ENCODE results near the gene SLC19A3.
"Not testable (repeated sequence)": the region's sequence is repeated elsewhere in the genome, so short reads cannot be mapped to it uniquely, and the experiment has no call there.

Gene SLC19A3

GRCh38 chr2:227724394-227725039, 6.7 kb upstream of the SLC19A3 start, which contains the start of gene SCYGR6:
Gene SCYGR6, minus strand, starts transcription at chr2:227724757. Its CDS starts 0 bp downstream, at chr2:227724757.
- H3K27ac ChIP-seq (ENCODE audit: low read length) = no peak within 1 kb of the TSS

GRCh38 chr2:227722821-227723220, 5.0 kb upstream of the SLC19A3 start:
- not testable (repeated sequence) for H3K27ac ChIP-seq (ENCODE audit: low read length); H3K36me3 ChIP-seq (ENCODE audit: insufficient read depth, low read depth, low read length); H3K4me3 ChIP-seq (ENCODE audit: low read length); H3K9ac ChIP-seq (ENCODE audit: low read depth, low read length); H3K4me1 ChIP-seq (ENCODE audit: insufficient read depth, low read length); H3K27me3 ChIP-seq (ENCODE audit: insufficient read depth, low read length); H3K9me3 ChIP-seq (ENCODE audit: insufficient read depth, low read depth, low read length)

More at GRCh38 chr2:227724394-227725039, 6.7 kb upstream of the SLC19A3 start, which contains the start of gene SCYGR6:
- Histone ChIP-seq H3K36me3 (ENCODE audit: insufficient read depth, low read depth, low read length) (no peaks in the 10 kb centered on the region), H3K4me3 (ENCODE audit: low read length) (no peak within 1 kb of the TSS), H3K9me3 (ENCODE audit: insufficient read depth, low read depth, low read length) (no peaks in the 10 kb centered on the region), H3K4me1 (ENCODE audit: insufficient read depth, low read length) (no peaks in the 10 kb centered on the region), H3K9ac (ENCODE audit: low read depth, low read length) (no peak within 1 kb of the TSS), H3K27me3 (ENCODE audit: insufficient read depth, low read length) (no peaks in the 10 kb centered on the region)

- no peaks in the 10 kb centered on the region for H3K9me3 ChIP-seq (ENCODE audit: insufficient read depth, low read depth, low read length)
- peaks cover 16% of the 10 kb centered on the region for H3K27me3 ChIP-seq (ENCODE audit: insufficient read depth, low read length)
- no peak overlapping the region for H3K27ac ChIP-seq (ENCODE audit: low read length)
- H3K4me3 ChIP-seq (ENCODE audit: low read length) = no peak overlapping the region
- no peaks in the 10 kb centered on the region for H3K36me3 ChIP-seq (ENCODE audit: insufficient read depth, low read depth, low read length)
- no peak overlapping the region for H3K9ac ChIP-seq (ENCODE audit: low read depth, low read length)
- peaks cover 16% of the 10 kb centered on the region; the same call in 1 of the 2 replicates for H3K4me1 ChIP-seq (ENCODE audit: insufficient read depth, low read length)
Observed at GRCh38 chr2:227720680-227721079, 2.9 kb upstream of the SLC19A3 start.

GRCh38 chr2:227719641-227720040, 1.8 kb upstream of the SLC19A3 start:
- Histone ChIP-seq H3K4me3 (ENCODE audit: low read length) (no peak overlapping the region), H3K4me1 (ENCODE audit: insufficient read depth, low read length) (peaks cover 16% of the 10 kb centered on the region; the same call in 1 of the 2 replicates), H3K36me3 (ENCODE audit: insufficient read depth, low read depth, low read length) (no peaks in the 10 kb centered on the region), H3K27me3 (ENCODE audit: insufficient read depth, low read length) (peaks cover 16% of the 10 kb centered on the region), H3K9ac (ENCODE audit: low read depth, low read length) (no peak overlapping the region), H3K27ac (ENCODE audit: low read length) (no peak overlapping the region), H3K9me3 (ENCODE audit: insufficient read depth, low read depth, low read length) (no peaks in the 10 kb centered on the region)

GRCh38 chr2:227716501-227716900, 1.3 kb downstream of the SLC19A3 start:
- H3K9me3 ChIP-seq (ENCODE audit: insufficient read depth, low read depth, low read length) = no peaks in the 10 kb centered on the region
- no peak overlapping the region for H3K27ac ChIP-seq (ENCODE audit: low read length)
- H3K4me1 ChIP-seq (ENCODE audit: insufficient read depth, low read length) = peaks cover 16% of the 10 kb centered on the region; the same call in 1 of the 2 replicates
- H3K9ac ChIP-seq (ENCODE audit: low read depth, low read length) = no peak overlapping the region
- peaks cover 16% of the 10 kb centered on the region for H3K27me3 ChIP-seq (ENCODE audit: insufficient read depth, low read length)
- no peak overlapping the region for H3K4me3 ChIP-seq (ENCODE audit: low read length)
- H3K36me3 ChIP-seq (ENCODE audit: insufficient read depth, low read depth, low read length) = no peaks in the 10 kb centered on the region

GRCh38 chr2:227713291-227713690, 4.5 kb downstream of the SLC19A3 start:
- Histone ChIP-seq H3K9ac (ENCODE audit: low read depth, low read length) (no peak overlapping the region), H3K4me3 (ENCODE audit: low read length) (no peak overlapping the region), H3K27me3 (ENCODE audit: insufficient read depth, low read length) (peaks cover 16% of the 10 kb centered on the region), H3K9me3 (ENCODE audit: insufficient read depth, low read depth, low read length) (no peaks in the 10 kb centered on the region), H3K36me3 (ENCODE audit: insufficient read depth, low read depth, low read length) (no peaks in the 10 kb centered on the region), H3K27ac (ENCODE audit: low read length) (no peak overlapping the region), H3K4me1 (ENCODE audit: insufficient read depth, low read length) (peaks cover 15% of the 10 kb centered on the region; the same call in 1 of the 2 replicates)

GRCh38 chr2:227710986-227711385, 6.8 kb downstream of the SLC19A3 start:
- no peak overlapping the region for H3K27ac ChIP-seq (ENCODE audit: low read length)
- H3K4me1 ChIP-seq (ENCODE audit: insufficient read depth, low read length) = peaks cover 1% of the 10 kb centered on the region; the same call in 1 of the 2 replicates
- H3K4me3 ChIP-seq (ENCODE audit: low read length) = no peak overlapping the region
- H3K36me3 ChIP-seq (ENCODE audit: insufficient read depth, low read depth, low read length) = no peaks in the 10 kb centered on the region
- no peaks in the 10 kb centered on the region for H3K27me3 ChIP-seq (ENCODE audit: insufficient read depth, low read length)
- no peak overlapping the region for H3K9ac ChIP-seq (ENCODE audit: low read depth, low read length)
- H3K9me3 ChIP-seq (ENCODE audit: insufficient read depth, low read depth, low read length) = no peaks in the 10 kb centered on the region

GRCh38 chr2:227707390-227707789, 10.4 kb downstream of the SLC19A3 start:
- H3K4me1 ChIP-seq (ENCODE audit: insufficient read depth, low read length) = peaks cover 4% of the 10 kb centered on the region; the same call in 1 of the 2 replicates
- H3K9me3 ChIP-seq (ENCODE audit: insufficient read depth, low read depth, low read length) = no peaks in the 10 kb centered on the region
- H3K9ac ChIP-seq (ENCODE audit: low read depth, low read length) = no peak overlapping the region
- H3K36me3 ChIP-seq (ENCODE audit: insufficient read depth, low read depth, low read length) = no peaks in the 10 kb centered on the region
- H3K27ac ChIP-seq (ENCODE audit: low read length) = no peak overlapping the region
- no peaks in the 10 kb centered on the region for H3K27me3 ChIP-seq (ENCODE audit: insufficient read depth, low read length)
- H3K4me3 ChIP-seq (ENCODE audit: low read length) = no peak overlapping the region

GRCh38 chr2:227706859-227707258, 11.0 kb downstream of the SLC19A3 start:
- Histone ChIP-seq H3K9me3 (ENCODE audit: insufficient read depth, low read depth, low read length) (peaks cover 4% of the 10 kb centered on the region; the same call in 1 of the 2 replicates), H3K36me3 (ENCODE audit: insufficient read depth, low read depth, low read length) (no peaks in the 10 kb centered on the region), H3K27ac (ENCODE audit: low read length) (no peak overlapping the region), H3K27me3 (ENCODE audit: insufficient read depth, low read length) (no peaks in the 10 kb centered on the region), H3K9ac (ENCODE audit: low read depth, low read length) (no peak overlapping the region), H3K4me1 (ENCODE audit: insufficient read depth, low read length) (peaks cover 4% of the 10 kb centered on the region; the same call in 1 of the 2 replicates), H3K4me3 (ENCODE audit: low read length) (no peak overlapping the region)

GRCh38 chr2:227703961-227704360, 13.9 kb downstream of the SLC19A3 start:
- Histone ChIP-seq H3K27ac (ENCODE audit: low read length) (no peak overlapping the region), H3K27me3 (ENCODE audit: insufficient read depth, low read length) (no peaks in the 10 kb centered on the region), H3K9me3 (ENCODE audit: insufficient read depth, low read depth, low read length) (peaks cover 5% of the 10 kb centered on the region; the same call in 1 of the 2 replicates), H3K4me1 (ENCODE audit: insufficient read depth, low read length) (peaks cover 4% of the 10 kb centered on the region; the same call in 1 of the 2 replicates), H3K9ac (ENCODE audit: low read depth, low read length) (no peak overlapping the region), H3K4me3 (ENCODE audit: low read length) (no peak overlapping the region), H3K36me3 (ENCODE audit: insufficient read depth, low read depth, low read length) (no peaks in the 10 kb centered on the region)

GRCh38 chr2:227703280-227703732, 14.5 kb downstream of the SLC19A3 start:
- H3K9me3 ChIP-seq (ENCODE audit: insufficient read depth, low read depth, low read length) = peaks cover 5% of the 10 kb centered on the region; the same call in 1 of the 2 replicates
- no peaks in the 10 kb centered on the region for H3K27me3 ChIP-seq (ENCODE audit: insufficient read depth, low read length)
- H3K36me3 ChIP-seq (ENCODE audit: insufficient read depth, low read depth, low read length) = no peaks in the 10 kb centered on the region
- no peak overlapping the region for H3K27ac ChIP-seq (ENCODE audit: low read length)
- H3K9ac ChIP-seq (ENCODE audit: low read depth, low read length) = no peak overlapping the region
- H3K4me1 ChIP-seq (ENCODE audit: insufficient read depth, low read length) = peaks cover 4% of the 10 kb centered on the region; the same call in 1 of the 2 replicates
- no peak overlapping the region for H3K4me3 ChIP-seq (ENCODE audit: low read length)

- Histone ChIP-seq H3K27me3 (ENCODE audit: insufficient read depth, low read length) (no peaks in the 10 kb centered on the region), H3K4me1 (ENCODE audit: insufficient read depth, low read length) (peaks cover 4% of the 10 kb centered on the region; the same call in 1 of the 2 replicates), H3K4me3 (ENCODE audit: low read length) (no peak overlapping the region), H3K9ac (ENCODE audit: low read depth, low read length) (no peak overlapping the region), H3K36me3 (ENCODE audit: insufficient read depth, low read depth, low read length) (no peaks in the 10 kb centered on the region), H3K9me3 (ENCODE audit: insufficient read depth, low read depth, low read length) (peaks cover 5% of the 10 kb centered on the region; the same call in 1 of the 2 replicates), H3K27ac (ENCODE audit: low read length) (no peak overlapping the region)
Observed at GRCh38 chr2:227701556-227701955, 16.3 kb downstream of the SLC19A3 start.

All from iPS-20b (cell line).